Activated naive CD8-positive, alpha-beta T cell treated with anti-CD3 and anti-CD28 coated beads, Interleukin-2, amount 10 ng/mL, durations not matched to agents 7 days and 5 days (primary cell): ENCODE measurements around the gene LONP2. TPM values are rescaled to one million over a fixed set of nuclear protein-coding genes. Genes with fewer than 3 reads are reported as not detected.
"Not testable (repeated sequence)": the region's sequence is repeated elsewhere in the genome, so short reads cannot be mapped to it uniquely, and the experiment has no call there.

Experiments
- ATAC-seq: fragments of 150-1000 bp; cut with Tn5 transposase; one replicate; pipeline ENCODE4 v1.10.0; 2021; ENCODE audit warnings: low read depth, moderate library complexity
- POLR2A ChIA-PET: fragments of 350-600 bp; sonication (Branson Sonifier 250); formaldehyde crosslinking; loops from one replicate; lab custom pipeline; 2021; ENCODE audit warnings: antibody characterized with exemption; lab: Charles Lee
- DNase-seq: peaks from one replicate; pipeline ENCODE4 v3.0.0; 2021
- H3K27ac Mint-ChIP-seq: one replicate; pipeline ENCODE4 v1.8.0; 2022; ENCODE audit warnings: mild to moderate bottlenecking, mixed read lengths
- H3K27me3 Mint-ChIP-seq: one replicate; pipeline ENCODE4 v1.8.0; 2022; ENCODE audit warnings: mild to moderate bottlenecking, moderate library complexity, mixed read lengths
- H3K36me3 Mint-ChIP-seq: one replicate; pipeline ENCODE4 v1.8.0; 2021; ENCODE audit warnings: mild to moderate bottlenecking, mixed read lengths
- H3K4me1 Mint-ChIP-seq: one replicate; pipeline ENCODE4 v1.8.0; 2021; ENCODE audit warnings: mixed read lengths
- H3K4me3 Mint-ChIP-seq: one replicate; pipeline ENCODE4 v1.8.0; 2022; ENCODE audit warnings: mild to moderate bottlenecking, moderate library complexity, mixed read lengths
- H3K9me3 Mint-ChIP-seq: one replicate; pipeline ENCODE4 v1.8.0; 2021; ENCODE audit warnings: mixed read lengths
- total RNA-seq, 2 experiments: library from RNA; stranded (reverse); gene quantifications; one replicate each; pipeline ENCODE4 v1.2.3, GENCODE V29; 2021

The LONP2 gene
- total RNA-seq, 2 experiments from 2014 or later: 66.3 to 70.0 TPM

DNA sequence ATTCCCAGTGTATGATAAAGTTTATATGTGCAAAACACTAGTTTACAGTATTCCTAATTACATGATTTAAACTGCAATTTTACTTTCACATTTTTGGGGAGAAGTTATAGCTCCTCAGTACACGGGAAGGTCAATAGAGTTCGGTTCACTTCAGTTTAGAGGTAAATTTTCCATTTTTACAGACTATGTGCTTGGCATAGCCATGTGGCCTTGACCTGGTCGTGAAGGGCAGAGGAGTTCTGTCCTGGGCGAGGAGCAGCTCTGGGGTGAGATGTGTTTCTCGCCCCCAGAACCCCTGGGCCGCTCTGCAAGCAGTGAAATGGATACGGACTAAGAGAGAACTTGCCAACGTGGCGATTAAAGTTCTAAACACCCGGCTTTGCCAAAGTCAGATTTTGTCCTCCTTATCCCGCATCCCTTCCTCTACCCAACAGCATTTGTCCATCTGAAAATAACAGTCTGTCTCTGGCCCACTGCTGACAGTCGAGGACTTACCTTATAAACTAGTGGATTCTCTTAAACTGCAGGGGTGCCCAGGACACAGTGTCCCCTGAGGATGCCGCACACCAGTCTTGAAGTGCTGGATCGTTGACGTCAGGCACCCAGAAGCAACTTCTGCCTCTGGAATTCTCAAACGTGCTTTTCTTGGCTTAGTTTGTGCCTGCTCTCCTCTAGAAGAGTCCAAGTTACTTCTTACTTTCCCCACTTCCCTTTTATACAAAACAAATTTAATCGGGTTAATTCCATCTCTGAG is 142.6 kb downstream of the LONP2 start:
- H3K9me3 Mint-ChIP-seq: no peaks in the 10 kb centered on the region
- H3K27me3 Mint-ChIP-seq: no peaks in the 10 kb centered on the region
- no peak overlapping the region for H3K4me3 Mint-ChIP-seq
- no peak overlapping the region for H3K27ac Mint-ChIP-seq
- POLR2A ChIA-PET: interaction anchor here (1.5 to 2.1 kb wide), 2 partner anchors 21 to 236 kb away, joined by 12 to 27 read pairs; no protein-coding TSS in a partner anchor
- ATAC-seq: no peak
- DNase-seq: no peak
- peaks cover 11% of the 10 kb centered on the region for H3K4me1 Mint-ChIP-seq
- peaks cover 2% of the 10 kb centered on the region for H3K36me3 Mint-ChIP-seq

DNA sequence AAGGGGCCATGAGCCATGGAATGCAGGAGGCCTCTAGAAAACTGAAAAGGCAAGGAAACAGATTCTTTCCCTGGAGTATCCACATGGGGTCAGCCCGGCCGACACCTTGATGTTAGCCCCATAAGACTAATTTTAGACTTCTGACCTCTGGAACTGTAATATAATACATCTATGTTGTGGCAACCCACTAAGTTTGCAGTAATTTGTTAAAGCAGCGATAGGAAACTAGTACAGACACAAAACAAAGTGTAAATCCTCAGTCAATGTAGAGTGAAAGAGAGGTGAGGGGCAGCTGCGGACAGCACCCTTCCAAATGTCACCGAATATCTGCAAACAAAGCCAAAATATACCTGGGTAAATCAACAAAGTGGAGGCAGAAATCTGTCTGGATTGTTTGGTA is 148.3 kb downstream of the LONP2 start:
- Mint-ChIP-seq H3K27ac (no peak overlapping the region), H3K4me1 (peaks cover 5% of the 10 kb centered on the region), H3K36me3 (no peaks in the 10 kb centered on the region), H3K27me3 (no peaks in the 10 kb centered on the region), H3K9me3 (no peaks in the 10 kb centered on the region), H3K4me3 (no peak overlapping the region)
- DNase-seq: no peak
- POLR2A ChIA-PET: no interaction called here
- no peak for ATAC-seq

DNA sequence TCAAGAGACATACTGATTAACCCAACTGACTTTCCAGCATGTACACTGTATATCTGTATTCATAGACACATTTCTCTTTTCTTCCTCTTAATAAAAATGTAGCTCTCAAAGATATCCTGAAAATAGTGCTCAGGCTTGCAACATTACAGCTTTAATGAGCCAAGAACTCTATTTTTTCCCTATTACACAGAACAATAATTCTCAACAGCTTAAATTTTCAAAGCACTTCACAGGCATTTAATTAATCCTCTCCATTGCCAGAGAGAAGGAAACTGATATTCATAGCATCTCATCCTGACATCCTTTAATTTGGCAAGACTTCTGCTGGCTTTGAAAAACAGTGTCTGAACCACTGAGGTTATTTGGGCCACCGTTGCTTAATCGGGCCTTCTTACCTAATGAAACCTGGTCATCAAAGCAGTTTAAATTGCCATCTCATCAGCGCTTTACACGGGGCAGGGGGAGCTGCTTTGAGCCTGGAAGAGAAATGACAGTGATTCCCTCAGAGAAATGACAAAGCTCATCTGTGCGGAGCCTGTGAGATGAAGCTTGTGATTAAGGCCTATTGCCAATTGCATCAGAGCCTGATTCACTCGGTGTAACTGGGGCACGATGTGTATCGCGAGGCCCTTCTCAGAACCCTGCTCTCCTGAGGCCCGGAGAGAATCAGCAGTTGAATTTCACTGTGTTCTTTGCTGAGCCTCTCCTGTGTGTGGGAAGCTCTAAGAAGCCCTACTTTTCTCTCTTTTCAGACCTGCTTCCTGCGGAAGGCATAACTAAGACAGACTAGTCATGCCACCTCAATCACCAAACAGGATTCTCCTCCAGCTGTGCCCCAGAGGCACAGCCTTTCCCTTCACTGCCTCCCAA is 149.6 kb downstream of the LONP2 start:
- ATAC-seq: no peak
- H3K4me1 Mint-ChIP-seq: peaks cover 5% of the 10 kb centered on the region
- no peak for DNase-seq
- H3K9me3 Mint-ChIP-seq: no peaks in the 10 kb centered on the region
- H3K27ac Mint-ChIP-seq: no peak overlapping the region
- no peaks in the 10 kb centered on the region for H3K36me3 Mint-ChIP-seq
- POLR2A ChIA-PET: interaction anchor here (2.1 kb wide), 1 partner anchor 8 kb away, joined by 7 read pairs; the partner anchor contains the start of gene SIAH1
- H3K4me3 Mint-ChIP-seq: no peak overlapping the region
- H3K27me3 Mint-ChIP-seq: no peaks in the 10 kb centered on the region

DNA sequence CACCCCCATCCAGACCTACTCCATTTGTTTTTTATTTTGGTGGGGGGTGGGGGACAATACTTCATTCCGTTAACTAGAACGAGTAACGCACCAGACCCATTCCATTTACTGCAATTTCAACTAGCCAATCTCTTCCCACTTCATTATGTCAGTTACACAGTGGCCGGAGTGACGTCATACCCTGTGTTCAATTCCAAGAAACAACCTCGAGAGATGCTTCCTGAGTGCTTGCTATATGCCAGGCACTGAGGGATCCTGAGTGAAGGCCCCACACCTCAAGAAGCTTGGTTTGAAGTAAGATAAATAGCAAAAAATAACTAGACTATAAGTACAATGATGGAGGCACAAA is 150.2 kb downstream of the LONP2 start:
- Mint-ChIP-seq H3K36me3 (no peaks in the 10 kb centered on the region), H3K4me1 (peaks cover 5% of the 10 kb centered on the region), H3K9me3 (no peaks in the 10 kb centered on the region), H3K27me3 (no peaks in the 10 kb centered on the region), H3K27ac (no peak overlapping the region), H3K4me3 (no peak overlapping the region)
- no peak for DNase-seq
- no peak for ATAC-seq
- POLR2A ChIA-PET: interaction anchor here (2.1 kb wide), 1 partner anchor 9 kb away, joined by 7 read pairs; the partner anchor contains the start of gene SIAH1

DNA sequence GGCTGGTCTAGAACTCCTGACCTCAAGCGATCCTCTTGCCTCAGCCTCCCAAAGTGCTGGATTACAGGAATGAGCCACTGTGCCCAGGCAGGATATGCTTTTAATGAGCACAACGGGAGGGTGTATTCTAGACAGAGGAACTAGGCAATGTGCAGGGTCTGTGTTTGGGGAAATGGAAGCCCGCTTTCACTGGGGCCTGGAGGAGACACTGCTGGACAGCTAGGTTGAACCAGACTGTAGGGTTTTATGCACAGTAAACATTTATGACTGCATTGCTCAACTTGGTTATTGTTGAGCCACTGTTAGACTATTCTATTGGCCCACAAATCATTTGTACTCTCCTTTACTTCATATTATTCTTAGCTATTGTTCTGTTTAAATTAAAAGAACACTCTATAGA is 151.3 kb downstream of the LONP2 start:
- Mint-ChIP-seq H3K4me3 (no peak overlapping the region), H3K27me3 (no peaks in the 10 kb centered on the region), H3K36me3 (no peaks in the 10 kb centered on the region), H3K27ac (no peak overlapping the region), H3K4me1 (peaks cover 5% of the 10 kb centered on the region), H3K9me3 (no peaks in the 10 kb centered on the region)
- ATAC-seq (no peak), DNase-seq (no peak)
- POLR2A ChIA-PET: no interaction called here

DNA sequence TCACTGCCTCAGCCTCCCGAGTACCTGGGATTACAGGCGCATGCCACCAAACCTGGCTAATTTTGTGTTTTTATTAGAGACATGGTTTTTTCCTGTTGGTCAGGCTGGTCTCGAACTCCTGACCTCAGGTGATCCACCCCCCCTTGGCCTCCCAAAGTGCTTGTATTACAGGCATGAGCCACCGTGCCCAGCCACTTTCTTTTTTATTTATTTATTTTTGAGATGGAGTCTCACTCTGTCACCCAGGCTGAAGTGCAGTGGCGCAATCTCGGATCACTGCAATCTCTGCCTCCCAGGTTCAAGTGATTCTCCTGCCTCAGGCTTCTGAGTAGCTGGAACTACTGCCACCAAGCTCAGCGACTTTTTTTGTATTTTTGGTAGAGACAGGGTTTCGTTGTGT is 158.4 kb downstream of the LONP2 start:
- POLR2A ChIA-PET, H3K4me3 Mint-ChIP-seq, H3K4me1 Mint-ChIP-seq, ATAC-seq, H3K9me3 Mint-ChIP-seq, H3K36me3 Mint-ChIP-seq, H3K27ac Mint-ChIP-seq, DNase-seq, H3K27me3 Mint-ChIP-seq: not testable (repeated sequence)

DNA sequence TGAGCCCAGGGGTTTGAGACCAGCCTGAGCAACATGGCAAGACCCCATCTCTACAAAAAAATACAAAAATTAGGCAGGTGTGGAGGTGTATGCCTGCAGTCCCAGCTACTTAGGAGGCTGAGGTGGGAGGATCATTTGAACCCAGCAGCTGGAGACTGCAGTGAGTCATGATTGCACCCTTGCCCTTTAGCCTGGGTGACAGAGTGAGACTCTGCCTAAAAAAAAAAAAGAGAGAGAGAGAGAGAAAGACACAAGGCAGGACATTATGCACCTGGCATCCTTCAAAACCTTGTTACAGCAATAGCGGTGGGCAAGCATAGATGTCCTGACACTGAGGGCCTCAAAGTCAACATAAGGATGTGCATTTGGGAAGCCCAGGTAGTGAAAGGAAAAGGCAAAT is 161.1 kb downstream of the LONP2 start:
- ATAC-seq (no peak), DNase-seq (no peak)
- no peaks in the 10 kb centered on the region for H3K27me3 Mint-ChIP-seq
- H3K4me1 Mint-ChIP-seq: peaks cover 6% of the 10 kb centered on the region
- no peaks in the 10 kb centered on the region for H3K9me3 Mint-ChIP-seq
- H3K27ac Mint-ChIP-seq: no peak overlapping the region
- H3K4me3 Mint-ChIP-seq: no peak overlapping the region
- no peaks in the 10 kb centered on the region for H3K36me3 Mint-ChIP-seq
- POLR2A ChIA-PET: no interaction called here

DNA sequence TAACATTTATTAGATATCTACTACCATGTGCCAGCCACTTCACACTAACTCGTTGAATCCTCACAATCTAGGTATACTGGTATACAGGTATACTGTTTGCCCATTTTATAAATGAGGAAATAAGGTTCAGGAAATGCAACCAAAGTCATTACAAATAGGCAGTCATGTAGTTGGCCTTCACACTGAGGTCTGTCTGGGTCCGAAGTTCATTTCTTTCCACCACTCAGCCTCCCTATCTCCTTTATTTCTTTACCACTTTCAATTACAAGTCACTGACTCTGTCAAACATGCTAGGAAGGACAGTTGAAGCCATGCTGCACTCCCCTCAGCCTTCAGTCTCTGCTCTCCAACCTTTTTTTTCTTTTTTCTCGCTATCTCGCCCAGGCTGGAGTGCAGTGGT is 161.8 kb downstream of the LONP2 start:
- ATAC-seq (no peak), DNase-seq (no peak)
- H3K27ac Mint-ChIP-seq: no peak overlapping the region
- H3K4me1 Mint-ChIP-seq: peaks cover 6% of the 10 kb centered on the region
- POLR2A ChIA-PET: no interaction called here
- H3K27me3 Mint-ChIP-seq: no peaks in the 10 kb centered on the region
- no peaks in the 10 kb centered on the region for H3K36me3 Mint-ChIP-seq
- H3K4me3 Mint-ChIP-seq: no peak overlapping the region
- H3K9me3 Mint-ChIP-seq: no peaks in the 10 kb centered on the region

Other genes starting within 250 kb of the LONP2 start
- gene ABCC12, start 88.3 kb upstream of the LONP2 start, total RNA-seq: not detected
- gene ABCC11, start 3.2 kb downstream of the LONP2 start, total RNA-seq: under 1 TPM in 1 of 2 experiments, not detected in 1; 0.09 TPM
- gene SIAH1, start 141.1 kb downstream of the LONP2 start, total RNA-seq: 10 to 100 TPM; 15.9 to 16.5 TPM